GM18499 (cell line): Measurements from ENCODE around the gene CARD18.

Experiments
- ATAC-seq: cut with Tn5 transposase; IDR thresholded peaks from one replicate; pipeline ENCODE4 v1.9.1; 2021; ENCODE audit warnings: moderate number of reproducible peaks; ENCODE audit not compliant: insufficient read depth, unreplicated experiment

CARD18 gene, protein sequence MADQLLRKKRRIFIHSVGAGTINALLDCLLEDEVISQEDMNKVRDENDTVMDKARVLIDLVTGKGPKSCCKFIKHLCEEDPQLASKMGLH

DNA sequence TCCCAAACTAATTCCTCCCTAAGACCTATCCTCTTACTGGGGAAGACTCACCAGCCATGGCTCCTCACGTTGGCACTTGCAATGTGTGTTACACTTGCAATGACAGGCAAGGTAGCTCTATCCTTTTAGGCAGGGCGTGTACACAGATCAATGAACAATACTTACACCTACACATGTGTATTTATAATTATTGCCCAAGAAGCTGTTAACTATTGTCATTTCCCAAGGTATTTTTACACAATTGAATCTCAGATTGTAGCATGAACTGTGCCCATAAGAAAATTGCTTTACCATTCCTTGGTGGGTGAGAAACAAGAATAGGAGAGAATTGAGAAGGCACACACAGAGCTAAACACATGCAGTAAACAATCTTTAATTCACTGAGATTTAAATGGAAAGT lies at the start of gene CARD18:
Gene CARD18, minus strand, starts transcription at position 101 of the 400 bp plus-strand sequence. Its CDS starts 43 bp downstream, at position 58.
- ATAC-seq = no peak

DNA sequence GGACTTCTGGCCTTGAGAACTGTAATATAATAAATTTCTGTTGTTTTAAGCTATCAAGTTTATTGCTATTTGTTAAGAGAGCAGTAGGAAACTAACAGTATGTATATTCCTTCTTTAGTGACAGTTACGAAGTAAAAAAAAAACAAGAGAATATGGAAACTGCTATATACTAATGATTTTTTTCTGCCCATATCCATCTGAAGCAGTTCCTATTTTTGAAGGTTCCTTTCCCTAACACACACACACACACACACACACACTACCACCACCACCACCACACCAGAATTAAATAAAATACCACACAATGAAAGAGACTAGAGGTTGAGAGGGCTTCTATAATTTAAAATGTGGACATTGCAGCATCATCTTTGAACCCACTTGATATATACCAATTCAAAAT lies 44.4 kb upstream of the CARD18 start:
- ATAC-seq = no peak

DNA sequence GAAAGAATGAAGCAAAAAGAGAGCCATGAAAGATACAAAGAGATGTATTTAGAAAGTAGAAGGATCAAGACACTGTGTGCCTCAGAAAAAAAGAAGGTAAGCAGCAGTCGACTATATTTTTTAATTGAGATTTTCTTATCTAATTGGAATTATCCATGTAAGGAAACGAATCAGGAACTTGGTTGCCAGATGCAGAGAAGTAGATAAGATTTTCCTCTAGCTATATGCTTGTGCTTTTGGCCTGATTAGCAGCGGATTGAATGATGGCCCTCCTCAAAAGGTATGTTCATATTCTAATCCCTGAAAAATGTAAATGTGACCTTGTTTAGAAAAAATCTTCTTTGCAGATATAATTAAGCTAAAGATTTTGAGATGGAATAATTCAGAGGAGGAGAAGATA lies 43.9 kb upstream of the CARD18 start:
- ATAC-seq = no peak

DNA sequence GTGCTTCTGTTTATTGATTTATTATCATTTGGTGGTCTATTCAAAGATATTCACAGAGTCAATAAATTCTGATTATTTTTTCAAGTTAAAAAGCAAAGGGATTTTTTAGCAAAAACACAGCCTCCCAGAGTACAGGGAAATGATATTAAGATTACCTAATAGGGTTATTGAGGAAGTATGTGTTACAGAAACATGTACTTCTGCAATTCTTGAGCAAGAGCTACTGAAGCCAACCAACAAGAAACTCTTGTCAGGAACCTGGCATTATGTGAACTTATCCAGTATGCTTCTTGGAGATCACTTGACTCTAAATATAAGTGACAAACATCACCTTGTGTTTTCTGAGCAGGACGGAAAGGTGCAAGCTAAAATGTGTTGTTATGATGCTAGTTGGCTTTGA lies 42.0 kb upstream of the CARD18 start:
- no peak for ATAC-seq

DNA sequence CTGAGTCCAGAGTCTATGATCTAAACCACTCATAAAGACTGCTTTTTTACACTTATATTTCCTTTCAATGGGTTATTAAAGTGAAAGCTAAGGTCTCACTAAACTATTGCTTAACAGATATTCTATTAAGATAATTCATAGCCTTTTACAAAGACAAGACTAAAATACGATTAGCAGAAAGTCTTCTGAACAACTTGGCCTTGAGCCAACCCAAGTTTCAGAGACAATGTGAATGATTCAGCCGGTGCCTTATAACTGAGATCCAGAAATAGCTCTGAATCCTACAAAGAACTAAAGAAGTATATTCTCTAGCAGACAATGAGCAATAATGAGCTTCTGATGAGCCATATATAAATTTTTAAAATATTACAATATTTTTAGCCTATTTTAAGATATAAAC lies 41.5 kb upstream of the CARD18 start:
- no peak for ATAC-seq

DNA sequence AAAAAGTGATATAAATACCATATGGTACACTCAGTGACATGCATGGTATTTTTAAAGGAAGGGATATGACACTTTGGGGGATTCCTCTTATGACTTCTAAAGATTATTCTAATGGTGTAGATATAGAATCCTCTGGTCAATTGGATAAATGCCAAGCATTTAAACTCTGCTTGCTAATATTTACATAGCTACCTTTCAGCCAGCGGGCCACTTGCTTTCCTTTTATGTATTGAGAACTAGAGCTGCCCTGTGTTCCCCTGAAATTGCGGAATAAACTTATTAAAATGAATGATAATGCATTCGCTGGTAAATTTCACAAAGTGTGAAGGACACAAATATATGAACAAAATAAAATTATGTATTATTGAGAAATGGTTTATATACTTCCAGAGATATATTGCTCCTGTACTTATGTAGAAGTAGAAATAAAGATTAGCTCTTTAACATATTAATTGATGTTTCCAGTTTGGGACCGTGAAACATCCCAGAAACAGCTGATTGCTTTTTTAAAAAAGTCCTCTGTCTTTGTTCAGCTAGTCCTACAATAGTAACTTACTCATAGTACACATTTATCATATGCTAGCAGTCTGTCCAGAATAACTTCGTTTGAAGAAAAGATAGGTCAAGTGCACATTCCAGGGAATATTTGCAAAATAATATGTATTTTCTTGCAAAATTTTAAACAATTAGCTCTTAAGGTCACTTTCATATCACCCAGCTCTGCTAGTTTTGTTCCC lies 40.1 kb upstream of the CARD18 start:
- no peak for ATAC-seq

DNA sequence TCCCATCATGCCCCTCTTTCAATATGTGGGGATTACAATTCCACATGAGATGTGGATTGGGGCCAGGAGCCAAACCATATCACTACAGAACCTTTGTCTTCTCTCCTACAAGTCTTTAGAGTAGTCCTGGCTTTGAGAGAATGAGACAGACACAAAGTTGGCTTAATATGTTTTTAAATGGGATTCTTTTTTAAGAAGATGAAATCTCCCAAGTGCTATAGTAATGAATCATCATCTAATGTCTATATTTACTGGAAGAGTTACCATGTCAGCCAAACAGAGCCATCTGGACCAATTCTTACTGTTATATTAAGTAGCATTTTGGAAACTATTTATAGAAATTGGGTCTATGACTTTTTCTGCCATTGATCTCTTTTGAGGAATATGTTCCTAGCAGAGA lies 38.1 kb upstream of the CARD18 start:
- ATAC-seq = no peak

DNA sequence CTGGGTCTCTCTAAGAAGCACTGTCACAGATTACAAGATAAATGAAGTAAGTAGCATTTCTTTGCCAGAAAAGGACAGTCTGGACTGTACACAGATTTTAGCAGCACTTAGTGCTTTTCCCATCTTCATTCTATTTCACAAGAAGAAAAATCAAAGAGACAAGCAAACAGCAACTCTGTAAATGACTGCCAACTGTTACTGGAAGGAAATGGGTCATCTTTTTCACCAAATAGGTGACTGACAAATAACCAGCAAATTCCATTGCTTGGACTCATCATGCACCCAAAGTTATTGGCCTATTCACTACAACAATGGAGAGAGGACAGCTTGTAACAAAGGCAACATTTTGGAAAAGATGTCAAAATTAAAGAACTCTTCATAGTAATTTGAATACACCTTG lies 28.9 kb upstream of the CARD18 start:
- no peak for ATAC-seq

DNA sequence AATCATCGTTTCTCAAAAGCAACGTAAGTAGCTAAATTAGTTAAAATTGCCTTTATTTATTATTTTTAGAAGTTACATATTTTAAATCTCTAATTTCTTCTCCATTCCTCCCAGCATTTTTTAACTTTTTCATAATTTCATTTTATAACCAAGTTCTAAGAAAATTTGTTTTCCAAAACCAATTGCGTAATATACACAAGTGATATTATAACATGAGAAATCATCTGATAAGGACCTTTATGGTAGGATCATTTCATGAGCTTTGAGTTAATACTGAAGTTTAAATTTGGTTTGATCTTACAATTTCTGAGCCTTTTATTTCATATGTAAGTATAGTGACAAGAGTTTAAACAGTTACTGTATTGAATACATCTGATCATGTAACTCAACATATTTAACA lies 27.7 kb upstream of the CARD18 start:
- ATAC-seq = no peak

DNA sequence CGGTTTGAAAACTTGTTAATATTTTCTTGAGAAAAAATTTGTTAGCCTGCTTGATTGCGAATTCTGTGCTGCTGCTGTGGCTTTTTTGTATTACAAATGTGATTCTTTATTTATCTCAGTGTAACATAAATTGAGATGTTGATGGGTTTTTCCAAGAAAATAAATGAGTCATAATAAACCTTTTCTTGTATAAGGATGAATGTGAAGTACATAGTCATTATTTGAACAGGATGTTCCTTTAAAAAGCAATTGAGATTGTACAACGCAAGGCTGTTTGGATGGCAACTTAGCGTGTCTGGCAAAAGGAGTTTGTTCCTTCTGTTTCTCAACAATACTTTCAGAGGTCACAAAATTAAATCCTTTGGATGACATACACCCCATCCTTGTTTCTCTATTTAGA lies 24.6 kb upstream of the CARD18 start:
- ATAC-seq = no peak

DNA sequence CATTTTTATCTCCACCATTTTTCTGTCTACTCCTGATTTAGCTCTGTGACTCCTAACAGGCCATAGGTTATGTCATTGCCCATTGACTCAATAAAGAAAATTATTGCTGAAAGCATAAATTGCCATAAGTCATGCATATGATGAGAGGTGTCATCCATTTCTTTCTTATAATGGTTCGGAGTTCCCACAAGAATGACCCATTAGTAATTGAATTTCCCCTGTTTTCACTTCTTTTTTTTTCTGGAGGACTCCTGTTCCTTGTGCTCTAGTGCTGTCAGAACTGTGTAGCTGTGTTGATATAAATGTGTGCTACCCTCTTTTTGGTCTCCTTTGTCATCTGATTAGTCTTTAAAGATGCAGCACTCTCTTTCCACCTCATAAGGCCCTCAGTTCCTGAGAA lies 22.9 kb upstream of the CARD18 start:
- ATAC-seq = no peak

DNA sequence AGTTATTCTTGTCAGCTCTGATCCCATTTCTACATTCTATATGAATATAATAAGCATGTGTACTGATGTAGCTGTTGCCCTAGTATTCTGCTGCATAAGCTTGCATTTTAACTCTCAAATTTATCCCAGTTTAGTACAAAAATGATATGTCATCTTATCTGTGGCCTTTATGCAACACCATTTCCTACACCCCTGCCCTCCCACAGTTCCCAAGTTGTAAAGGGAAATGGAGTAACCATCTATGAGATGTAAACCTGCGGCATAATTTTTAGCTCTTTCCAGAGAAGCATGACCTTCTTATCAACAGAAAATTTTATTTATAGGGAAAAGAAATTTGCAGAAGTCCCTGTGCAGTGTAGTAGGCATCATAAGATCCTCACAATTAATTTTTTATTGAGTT lies 18.9 kb upstream of the CARD18 start:
- ATAC-seq = no peak

DNA sequence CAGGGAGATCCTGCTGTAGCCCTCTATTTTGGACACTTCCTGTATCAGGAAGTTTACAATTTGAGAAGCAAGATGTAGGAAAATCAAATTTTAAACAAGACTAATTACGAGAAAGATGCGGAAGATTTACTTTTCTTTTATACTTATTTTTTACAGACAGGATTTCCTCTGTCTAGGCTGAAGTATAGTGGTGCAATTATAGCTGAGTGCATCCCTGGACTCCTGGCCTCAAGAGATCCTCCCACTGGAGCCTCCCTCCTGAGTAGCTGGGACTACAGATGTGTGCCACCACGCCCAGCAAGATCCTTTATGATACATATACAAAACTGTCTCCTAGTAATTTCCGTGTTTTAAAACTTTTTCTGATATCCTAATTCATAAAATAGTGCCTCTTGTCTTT lies 17.2 kb upstream of the CARD18 start:
- no peak for ATAC-seq

DNA sequence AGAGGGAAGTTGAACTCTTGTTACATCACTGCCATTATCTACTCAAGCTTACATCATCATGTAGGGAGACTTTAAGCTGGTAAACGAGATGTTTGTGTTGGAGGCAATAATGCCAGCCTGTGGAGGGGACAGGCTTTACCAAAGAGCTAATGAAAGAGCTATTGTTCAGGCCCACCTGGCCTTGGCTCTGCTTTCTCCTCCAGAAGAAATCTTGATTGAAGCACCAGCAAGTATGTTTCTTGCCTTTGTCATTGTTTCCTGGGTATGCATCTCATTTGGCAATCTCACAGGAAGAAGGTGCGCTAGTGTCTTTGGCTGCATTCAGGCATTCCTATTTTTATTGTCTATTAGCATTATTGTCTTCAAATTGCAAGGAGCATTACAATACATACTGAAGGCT lies 16.7 kb upstream of the CARD18 start:
- no peak for ATAC-seq

DNA sequence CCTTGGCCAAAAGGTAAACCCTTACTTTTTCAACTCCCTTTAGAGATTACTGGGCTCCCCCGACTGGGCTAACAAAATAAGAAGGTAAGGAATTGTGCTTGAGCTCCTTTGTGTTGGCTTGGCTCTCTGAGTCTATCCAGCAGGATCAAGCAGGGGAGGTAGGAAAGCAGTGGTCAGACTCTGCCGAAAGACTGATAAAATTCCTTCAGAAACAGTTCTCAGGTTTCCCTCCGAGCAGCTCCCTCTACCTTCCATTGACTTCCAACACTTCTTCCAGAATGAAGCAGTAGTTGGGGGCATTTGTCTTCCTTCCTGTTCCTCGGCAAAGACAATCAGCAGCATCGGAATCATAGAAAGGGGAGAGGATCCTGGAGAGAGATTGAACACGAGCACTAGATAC lies 16.1 kb upstream of the CARD18 start:
- no peak for ATAC-seq

DNA sequence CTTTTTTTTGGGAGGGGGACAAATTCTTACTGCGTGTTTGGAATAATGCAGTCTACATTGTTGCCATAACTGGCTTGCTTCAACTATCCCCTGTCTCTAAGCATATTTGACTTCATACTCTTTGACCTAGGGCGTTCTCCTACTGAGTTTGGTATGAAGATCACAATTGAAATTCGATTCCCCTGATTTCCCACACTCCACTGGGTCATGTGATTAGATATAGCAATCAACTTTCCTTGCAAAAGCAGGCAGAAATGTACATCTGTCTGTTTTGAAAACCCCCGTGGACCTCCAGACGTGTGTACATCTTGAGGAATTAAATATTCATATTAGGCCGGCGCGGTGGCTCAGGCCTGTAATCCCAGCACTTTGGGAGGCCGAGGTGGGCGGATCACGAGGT lies 13.8 kb upstream of the CARD18 start:
- ATAC-seq = no peak

DNA sequence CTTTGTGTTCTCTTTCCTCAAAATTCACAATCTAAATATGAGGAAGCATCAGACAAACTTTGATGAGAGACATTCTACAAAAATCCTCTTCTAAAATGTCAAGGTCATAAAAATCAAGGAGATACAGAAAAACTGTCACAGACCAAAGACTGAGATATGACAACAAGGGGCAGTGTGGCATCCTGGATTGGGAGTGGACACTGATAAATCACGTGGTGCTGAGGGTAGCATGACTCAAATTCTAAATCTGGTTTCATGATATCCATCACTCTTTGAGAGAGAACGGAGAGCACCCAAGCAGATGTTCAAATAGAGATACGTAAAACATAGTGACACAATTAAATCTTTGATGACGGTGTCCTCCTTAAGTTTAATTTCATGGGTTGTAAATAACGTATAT lies 13.0 kb upstream of the CARD18 start:
- no peak for ATAC-seq

DNA sequence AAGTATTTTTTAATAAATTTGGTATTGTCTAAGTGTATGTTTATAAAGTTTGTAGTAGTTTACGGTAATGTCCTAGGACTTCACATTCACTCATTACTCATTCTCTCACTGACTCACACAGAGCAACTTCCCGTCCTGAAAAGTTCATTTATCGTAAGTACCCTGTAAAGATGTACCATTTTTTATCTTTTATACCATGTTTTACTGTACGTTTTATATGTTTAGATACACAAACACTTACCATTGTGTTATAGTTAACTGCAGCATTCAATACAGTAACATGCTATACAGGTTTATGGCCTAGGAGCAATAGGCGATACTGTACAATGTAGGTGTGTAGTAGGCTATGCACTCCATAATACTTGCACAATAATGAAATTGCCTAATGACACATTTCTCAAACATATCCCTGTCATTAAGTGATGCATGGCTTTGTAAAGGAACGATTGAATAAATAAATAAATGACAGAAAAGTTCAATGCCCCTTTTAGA lies 12.5 kb upstream of the CARD18 start:
- ATAC-seq = no peak

DNA sequence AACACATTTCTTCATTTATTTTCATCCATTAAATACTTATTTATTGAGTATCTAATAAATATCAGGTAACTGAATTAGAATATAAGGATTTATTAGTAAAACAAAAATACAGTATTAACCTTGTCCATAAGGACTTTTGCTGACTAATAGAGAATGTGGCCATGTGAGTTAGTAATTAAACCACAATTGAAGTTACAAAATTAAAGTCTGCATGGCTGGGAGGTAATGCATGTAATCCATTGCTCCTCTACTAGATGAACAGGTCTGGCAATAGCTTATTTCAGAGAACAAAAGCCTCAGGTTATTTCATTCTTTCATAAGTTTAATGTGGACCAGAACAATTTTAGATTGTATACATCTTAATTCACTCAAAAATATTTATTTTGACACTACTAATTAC lies 9.9 kb upstream of the CARD18 start:
- no peak for ATAC-seq

DNA sequence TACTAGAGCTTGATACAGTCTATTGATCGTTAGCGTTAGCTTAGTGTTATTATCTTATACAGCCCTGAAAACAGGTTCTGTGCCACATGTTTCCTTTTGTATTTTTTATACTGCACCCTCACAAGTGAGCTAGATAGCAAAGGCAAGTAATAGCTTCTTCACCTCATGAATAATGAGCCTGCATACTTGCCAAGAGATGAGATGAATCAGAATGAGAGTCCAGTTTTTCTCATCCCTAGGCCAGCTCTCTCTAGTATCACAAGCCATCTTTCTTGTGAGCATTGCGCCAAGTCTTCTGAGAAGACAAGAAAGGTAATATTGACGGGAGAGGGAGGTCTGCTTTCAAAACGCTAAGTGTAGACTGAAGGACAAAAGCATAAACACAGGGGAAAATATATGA lies 8.7 kb upstream of the CARD18 start:
- ATAC-seq = no peak

DNA sequence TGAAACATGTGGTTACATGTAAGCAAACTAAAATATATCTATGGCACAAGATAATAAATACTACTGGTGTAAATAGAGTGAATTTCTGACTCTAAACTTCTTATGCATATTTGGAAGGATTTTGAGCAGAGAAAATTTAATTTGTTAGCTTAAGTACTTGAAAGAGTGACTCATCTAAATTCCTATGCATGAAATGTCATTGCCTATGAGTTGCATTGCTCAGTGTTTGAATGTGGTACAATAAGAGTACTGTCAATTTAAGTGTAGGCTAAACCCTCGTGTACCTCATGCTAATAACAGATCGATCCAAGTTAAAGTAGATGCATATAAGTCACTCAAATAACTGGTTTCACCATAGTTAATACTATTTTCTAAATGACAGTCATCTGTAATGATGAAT lies 5.3 kb upstream of the CARD18 start:
- no peak for ATAC-seq

DNA sequence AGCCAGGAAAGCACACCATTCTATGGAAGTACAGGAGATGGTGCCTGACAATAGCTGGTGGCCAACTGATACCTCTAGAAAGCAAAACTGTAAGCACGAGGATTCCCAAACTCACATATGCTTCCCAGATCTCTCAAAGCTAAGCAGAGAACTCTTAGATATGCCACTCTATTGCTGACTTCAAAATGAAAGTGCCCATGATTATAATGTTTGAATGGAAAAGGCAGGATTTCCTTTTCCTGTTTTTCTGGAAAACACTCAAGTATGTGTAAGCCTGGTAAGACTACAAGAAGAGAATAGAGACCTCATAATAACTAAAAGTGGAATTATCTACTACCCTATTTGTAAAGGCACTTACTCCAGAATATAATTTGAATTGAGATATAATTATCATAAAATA lies 2.6 kb upstream of the CARD18 start:
- ATAC-seq = no peak
